A673 (cell line): ENCODE measurements around the gene RNF144B. TPM values are rescaled to one million over a fixed set of nuclear protein-coding genes. Genes with fewer than 3 reads are reported as not detected.

Experiments
- BruUV-seq: library from RNA; stranded (reverse); fragments of 400-500 nt; replicated peaks from 2 replicates; lab custom pipeline; 2021; lab: Mats Ljungman, UMichigan
- CTCF ChIA-PET: fragments of 300-600 bp; sonication (Branson Sonifier 250); formaldehyde crosslinking; loops from one replicate; lab custom pipeline; 2022; ENCODE audit warnings: antibody characterized with exemption; lab: Charles Lee
- POLR2A ChIA-PET: fragments of 300-600 bp; sonication (Branson Sonifier 250); formaldehyde crosslinking; loops from one replicate; lab custom pipeline; 2022; ENCODE audit warnings: antibody characterized with exemption; ENCODE audit not compliant: low non-redundant PET; lab: Charles Lee
- DNase-seq: peaks from one replicate; pipeline ENCODE4 v3.0.0-alpha.2; 2015; ENCODE audit warnings: low spot score
- H3K27ac ChIP-seq: fragments of 200-600 bp; sonication (generic); 2 replicates; pipeline ENCODE4 v1.5.1; 2016; ENCODE audit warnings: mixed run types, low read depth, mild to moderate bottlenecking, mixed read lengths, antibody characterized with exemption, low read length; ENCODE audit not compliant: poor library complexity, severe bottlenecking
- H3K27me3 ChIP-seq: fragments of 200-600 bp; sonication (generic); replicated peaks from 2 replicates; pipeline ENCODE4 v1.6.1; 2017; ENCODE audit warnings: mixed run types, low read depth, mild to moderate bottlenecking, mixed read lengths, antibody characterized with exemption, low read length; ENCODE audit not compliant: insufficient read depth, poor library complexity
- H3K36me3 ChIP-seq: fragments of 200-600 bp; sonication (generic); 2 replicates; pipeline ENCODE4 v1.6.1; 2016; ENCODE audit warnings: mixed run types, mild to moderate bottlenecking, mixed read lengths, antibody characterized with exemption, low read length; ENCODE audit not compliant: insufficient read depth, poor library complexity, severe bottlenecking
- H3K4me1 ChIP-seq: fragments of 200-600 bp; sonication (generic); 2 replicates; pipeline ENCODE4 v1.6.1; 2017; ENCODE audit warnings: mixed run types, mild to moderate bottlenecking, mixed read lengths, antibody characterized with exemption, low read length; ENCODE audit not compliant: insufficient read depth, poor library complexity, severe bottlenecking
- H3K4me3 ChIP-seq: fragments of 200-600 bp; sonication (generic); 2 replicates; pipeline ENCODE4 v1.5.1; 2016; ENCODE audit warnings: low read depth, mixed run types, mild to moderate bottlenecking, mixed read lengths, low read length; ENCODE audit not compliant: poor library complexity, severe bottlenecking
- H3K9me3 ChIP-seq: fragments of 200-600 bp; sonication (generic); 2 replicates; pipeline ENCODE4 v1.6.1; 2016; ENCODE audit warnings: mixed run types, low read depth, mild to moderate bottlenecking, mixed read lengths, antibody characterized with exemption, low read length; ENCODE audit not compliant: poor library complexity, severe bottlenecking
- CTCF ChIP-seq: fragments of 300-800, 200-600 bp; sonication (generic); conservative IDR thresholded peaks from 2 replicates; pipeline ENCODE4 v1.5.1; 2017; ENCODE audit warnings: low read depth, mild to moderate bottlenecking, antibody characterized with exemption, low read length, moderate library complexity, mixed read lengths
- EZH2 ChIP-seq: fragments of 200-600 bp; sonication (generic); IDR thresholded peaks from 2 replicates; pipeline ENCODE4 v1.6.1; 2017; ENCODE audit warnings: borderline replicate concordance, low read depth, mild to moderate bottlenecking, mixed read lengths, antibody characterized with exemption, low read length; ENCODE audit not compliant: poor library complexity, severe bottlenecking
- intact Hi-C: fragments of 100-400 bp; cut with micrococcal nuclease; formaldehyde crosslinking; loops from one replicate; pipeline ENCODE4 v1.10.0; 2022; ENCODE audit not compliant: unreplicated experiment
- total RNA-seq: library from RNA; stranded (reverse); gene quantifications from 2 replicates; pipeline ENCODE4 v1.2.3, GENCODE V29; 2021

Gene RNF144B
- total RNA-seq, 1 experiment from 2014 or later, result 0.82 TPM

GRCh38 chr6:18513253-18513798 lies 126.2 kb downstream of the RNF144B start:
- Histone ChIP-seq H3K36me3 (no peaks in the 10 kb centered on the region), H3K4me1 (peaks cover 20% of the 10 kb centered on the region), H3K4me3 (no peak overlapping the region), H3K27ac (peak overlapping the region; percentile 11), H3K27me3 (no peaks in the 10 kb centered on the region), H3K9me3 (no peaks in the 10 kb centered on the region)
- no peak for DNase-seq
- ChIA-PET CTCF (no interaction called here), POLR2A (no interaction called here)
- TF ChIP-seq EZH2, result no peak
- intact Hi-C loops, result no loop called here
- no TSS peak for BruUV-seq

- Histone ChIP-seq H3K36me3 (no peaks in the 10 kb centered on the region), H3K4me1 (peaks cover 20% of the 10 kb centered on the region), H3K4me3 (no peak overlapping the region), H3K9me3 (no peaks in the 10 kb centered on the region), H3K27ac (no peak overlapping the region), H3K27me3 (no peaks in the 10 kb centered on the region)
- TF ChIP-seq CTCF (no peak), EZH2 (no peak)
- ChIA-PET CTCF (no interaction called here), POLR2A (interaction anchor here (0.6 kb wide), 1 partner anchor 1384 kb away, joined by 20 read pairs; no protein-coding TSS in a partner anchor)
- BruUV-seq, result no TSS peak
- no peak for DNase-seq
- intact Hi-C loops, result no loop called here
Observed at GRCh38 chr6:18514180-18514579, 127.0 kb downstream of the RNF144B start.

GRCh38 chr6:18515767-18516166 lies 128.6 kb downstream of the RNF144B start:
- peak; percentile 76 for DNase-seq
- no peaks in the 10 kb centered on the region for H3K36me3 ChIP-seq
- CTCF ChIA-PET, result no interaction called here
- peak overlapping the region; percentile 73 for H3K27ac ChIP-seq
- peaks cover 20% of the 10 kb centered on the region for H3K4me1 ChIP-seq
- intact Hi-C loops, result no loop called here
- H3K9me3 ChIP-seq, result no peaks in the 10 kb centered on the region
- POLR2A ChIA-PET, result no interaction called here
- BruUV-seq, result no TSS peak
- no peak overlapping the region for H3K4me3 ChIP-seq
- TF ChIP-seq CTCF, result no peak
- TF ChIP-seq EZH2, result no peak
- H3K27me3 ChIP-seq, result no peaks in the 10 kb centered on the region

Other genes with a start within 250 kb of the RNF144B start
- gene TPMT, start 232.3 kb upstream of the RNF144B start, total RNA-seq, result 8.3 and 9.8 TPM in 2 replicates
- 15.8 and 17.6 TPM in 2 replicates for gene KDM1B, start 231.9 kb upstream of the RNF144B start, total RNA-seq
- 224 and 234 TPM in 2 replicates for gene DEK, start 122.8 kb upstream of the RNF144B start, total RNA-seq